ENCODE data around the gene C19orf25. TPM values are rescaled to one million over a fixed set of nuclear protein-coding genes. Genes with fewer than 3 reads are reported as not detected.

Gene C19orf25
- polyA plus RNA-seq, 1 of the 3 experiments (the other 2 are of a cell fraction): 25.3 TPM

DNA sequence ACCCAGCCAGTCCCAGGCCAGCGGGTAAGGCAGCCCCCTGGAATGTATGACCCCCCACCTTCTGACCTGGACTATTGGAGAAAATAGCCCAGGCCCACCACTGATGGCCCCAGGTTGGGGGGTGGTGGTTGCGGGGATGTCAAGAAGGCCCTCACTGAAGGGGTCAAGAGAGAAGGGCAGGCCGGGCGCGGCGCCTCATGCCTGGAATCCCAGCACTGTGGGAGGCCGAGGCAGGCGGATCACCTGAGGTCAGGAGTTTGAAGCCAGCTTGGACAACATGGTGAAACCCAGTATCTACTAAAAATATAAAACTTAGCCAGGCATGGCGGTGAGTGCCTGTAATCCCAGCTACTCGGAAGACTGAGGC lies 35.3 kb upstream of the C19orf25 start:
- 74% methylated on average over 10 of the region's 10 CpGs for WGBS (ENCODE audit: low lambda C conversion rate)

More for the DNA sequence above, 35.3 kb upstream of the C19orf25 start:
- ChIA-PET POLR2A (no interaction called here), CTCF (interaction anchor here (1.1 to 1.4 kb wide), 2 partner anchors 32 to 158 kb away, joined by 3 to 11 read pairs; no protein-coding TSS in a partner anchor)
- Histone ChIP-seq H3K4me2 (no peak overlapping the region), H3K27ac (ENCODE audit: low read depth in 2 of 2, low read length in 1 of 2) (no peak overlapping the region), H3K9ac (no peak overlapping the region), H3K9me3 (no peaks in the 10 kb centered on the region), H3K36me3 (replicated peaks in 1 of 2; ENCODE audit: control insufficient read depth in 1 of 2, insufficient read depth in 2 of 2, low read length in 1 of 2) (no peaks in the 10 kb centered on the region), H3K4me3 (ENCODE audit: low read depth in 2 of 2, low read length in 1 of 2) (no peak overlapping the region), H3K27me3 (ENCODE audit: insufficient read depth) (no peaks in the 10 kb centered on the region), H3K4me1 (ENCODE audit: control insufficient read depth in 1 of 2, insufficient read depth in 2 of 2, low read depth in 1 of 2, low read length in 1 of 2) (no peaks in the 10 kb centered on the region), H4K20me1 (ENCODE audit: insufficient read depth) (no peaks in the 10 kb centered on the region), H3K9me2 (no peaks in the 10 kb centered on the region), H2AFZ (ENCODE audit: low read depth) (no peak overlapping the region), H3F3A (replicated peaks; ENCODE audit: insufficient read depth) (peaks cover 12% of the 10 kb centered on the region), H3K79me2 (ENCODE audit: insufficient read depth) (no peaks in the 10 kb centered on the region)
- no peak for TF ChIP-seq YY1 (IDR thresholded peaks at IDR 0.05; ENCODE audit: low read depth)
- TF ChIP-seq PBX3 (IDR thresholded peaks at IDR 0.05): no peak
- no peak for TF ChIP-seq EZH2phosphoT487 (IDR thresholded peaks at IDR 0.05; ENCODE audit: borderline replicate concordance, low read depth)
- no peak for TF ChIP-seq MXI1 (IDR thresholded peaks at IDR 0.05; ENCODE audit: low read depth, low read length)
- TF ChIP-seq REST (IDR thresholded peaks at IDR 0.05; ENCODE audit: low read depth, low read length): no peak
- no peak for TF ChIP-seq EP300 (IDR thresholded peaks at IDR 0.05; ENCODE audit: borderline replicate concordance in 1 of 2, low read depth in 1 of 2, low read length in 1 of 2)
- no peak for TF ChIP-seq POLR2AphosphoS5 (IDR thresholded peaks at IDR 0.05; ENCODE audit: low read depth, low read length)
- TF ChIP-seq CHD2 (IDR thresholded peaks at IDR 0.05; ENCODE audit: low read length, partially characterized antibody): no peak
- no peak for TF ChIP-seq ELF1 (IDR thresholded peaks at IDR 0.05)
- TF ChIP-seq GABPA (IDR thresholded peaks at IDR 0.05; ENCODE audit: low read depth): no peak
- TF ChIP-seq JUND (IDR thresholded peaks at IDR 0.05): no peak
- TF ChIP-seq FOXJ3 (CRISPR knock-in tag; IDR thresholded peaks at IDR 0.05): no peak
- TF ChIP-seq RAD21 (IDR thresholded peaks at IDR 0.05; ENCODE audit: low read length): no peak
- TF ChIP-seq RCOR1 (IDR thresholded peaks at IDR 0.05; ENCODE audit: low read length): no peak
- TF ChIP-seq, protein P1, sequence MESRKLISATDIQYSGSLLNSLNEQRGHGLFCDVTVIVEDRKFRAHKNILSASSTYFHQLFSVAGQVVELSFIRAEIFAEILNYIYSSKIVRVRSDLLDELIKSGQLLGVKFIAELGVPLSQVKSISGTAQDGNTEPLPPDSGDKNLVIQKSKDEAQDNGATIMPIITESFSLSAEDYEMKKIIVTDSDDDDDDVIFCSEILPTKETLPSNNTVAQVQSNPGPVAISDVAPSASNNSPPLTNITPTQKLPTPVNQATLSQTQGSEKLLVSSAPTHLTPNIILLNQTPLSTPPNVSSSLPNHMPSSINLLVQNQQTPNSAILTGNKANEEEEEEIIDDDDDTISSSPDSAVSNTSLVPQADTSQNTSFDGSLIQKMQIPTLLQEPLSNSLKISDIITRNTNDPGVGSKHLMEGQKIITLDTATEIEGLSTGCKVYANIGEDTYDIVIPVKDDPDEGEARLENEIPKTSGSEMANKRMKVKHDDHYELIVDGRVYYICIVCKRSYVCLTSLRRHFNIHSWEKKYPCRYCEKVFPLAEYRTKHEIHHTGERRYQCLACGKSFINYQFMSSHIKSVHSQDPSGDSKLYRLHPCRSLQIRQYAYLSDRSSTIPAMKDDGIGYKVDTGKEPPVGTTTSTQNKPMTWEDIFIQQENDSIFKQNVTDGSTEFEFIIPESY (IDR thresholded peaks at IDR 0.05; ENCODE audit: borderline replicate concordance, low read depth): no peak
- TF ChIP-seq NFIC (IDR thresholded peaks at IDR 0.05; ENCODE audit: borderline replicate concordance): no peak
- DNase-seq: no peak

Measured in SK-N-SH (cell line).